Neuronal stem cell (in vitro differentiated cells): ENCODE results near the gene UPK1B.
"Not testable (repeated sequence)": the region's sequence is repeated elsewhere in the genome, so short reads cannot be mapped to it uniquely, and the experiment has no call there.

Source experiments
- DNase-seq: peaks from one replicate; pipeline ENCODE4 v3.0.0-alpha.2; 2013; ENCODE audit warnings: low spot score
- H2AFZ ChIP-seq: one replicate; pipeline ENCODE4 v1.6.1; 2013; ENCODE audit warnings: mild to moderate bottlenecking, low read length, inconsistent platforms
- H2AK5ac ChIP-seq: 2 replicates; pipeline ENCODE4 v1.6.1; 2013; ENCODE audit warnings: low read depth, mild to moderate bottlenecking, inconsistent platforms, low read length, moderate library complexity, mixed read lengths
- H2BK120ac ChIP-seq: 2 replicates; pipeline ENCODE4 v1.6.1; 2013; ENCODE audit warnings: low read depth, mild to moderate bottlenecking, inconsistent platforms, low read length, moderate library complexity, mixed read lengths
- H2BK12ac ChIP-seq: one replicate; pipeline ENCODE4 v1.6.1; 2013; ENCODE audit warnings: low read length, inconsistent platforms
- H2BK15ac ChIP-seq: 2 replicates; pipeline ENCODE4 v1.6.1; 2013; ENCODE audit warnings: mild to moderate bottlenecking, low read length, inconsistent platforms, mixed read lengths
- H2BK5ac ChIP-seq: one replicate; pipeline ENCODE4 v1.6.1; 2013; ENCODE audit warnings: inconsistent platforms, mild to moderate bottlenecking, low read length, moderate library complexity
- H3K14ac ChIP-seq: one replicate; pipeline ENCODE4 v1.6.1; 2013; ENCODE audit warnings: low read length, inconsistent platforms
- H3K18ac ChIP-seq: 2 replicates; pipeline ENCODE4 v1.6.1; 2013; ENCODE audit warnings: low read length, inconsistent platforms
- H3K23ac ChIP-seq: 2 replicates; pipeline ENCODE4 v1.6.1; 2013; ENCODE audit warnings: low read depth, mild to moderate bottlenecking, mixed read lengths, low read length, inconsistent platforms; ENCODE audit not compliant: poor library complexity
- H3K27ac ChIP-seq: replicated peaks from 3 replicates; pipeline ENCODE4 v1.5.1; 2013; ENCODE audit warnings: low read length, inconsistent platforms
- H3K27me3 ChIP-seq, 3 experiments: 2 replicates each; pipeline ENCODE4 v1.6.1; 2013; ENCODE audit warnings: low read length in 3 of 3, mild to moderate bottlenecking in 2 of 3, inconsistent platforms in 1 of 3, low read depth in 1 of 3, mixed read lengths in 1 of 3, moderate library complexity in 1 of 3; ENCODE audit not compliant: control insufficient read depth in 3 of 3, insufficient read depth in 3 of 3
- H3K36me3 ChIP-seq, 2 donors: replicated peaks in 1 of 2; 2 replicates each; pipeline ENCODE4 v1.6.1; 2013; ENCODE audit warnings: low read length in 2 of 2; ENCODE audit not compliant: control insufficient read depth in 2 of 2, insufficient read depth in 2 of 2
- H3K4ac ChIP-seq: 2 replicates; pipeline ENCODE4 v1.6.1; 2013; ENCODE audit warnings: inconsistent platforms, mild to moderate bottlenecking, low read length, moderate library complexity
- H3K4me1 ChIP-seq, 2 donors: 1 replicate in 1 of 2; 2 replicates in 1 of 2; pipeline ENCODE4 v1.6.1; 2013; ENCODE audit warnings: low read length in 2 of 2, low read depth in 1 of 2; ENCODE audit not compliant: control insufficient read depth in 2 of 2, insufficient read depth in 1 of 2
- H3K4me2 ChIP-seq: one replicate; pipeline ENCODE4 v1.6.1; 2013; ENCODE audit warnings: mild to moderate bottlenecking, low read length, inconsistent platforms; ENCODE audit not compliant: insufficient read depth, poor library complexity, severe bottlenecking
- H3K4me3 ChIP-seq, 2 donors: 2 replicates each; pipeline ENCODE4 v1.5.1; 2013; ENCODE audit warnings: low read length in 2 of 2, mild to moderate bottlenecking in 2 of 2, inconsistent platforms in 1 of 2, moderate library complexity in 1 of 2
- H3K79me1 ChIP-seq: one replicate; pipeline ENCODE4 v1.6.1; 2013; ENCODE audit warnings: low read depth, mild to moderate bottlenecking, inconsistent platforms, low read length, moderate library complexity
- H3K9ac ChIP-seq: one replicate; pipeline ENCODE4 v1.6.1; 2013; ENCODE audit warnings: mild to moderate bottlenecking, low read depth, low read length, inconsistent platforms; ENCODE audit not compliant: poor library complexity
- H3K9me3 ChIP-seq, 2 donors: replicated peaks in 1 of 2; 2 replicates each; pipeline versions ENCODE3 to v1.6.1; 2013; ENCODE audit warnings: low read length in 2 of 2, mild to moderate bottlenecking in 2 of 2, inconsistent platforms in 1 of 2, low read depth in 1 of 2, mixed read lengths in 1 of 2, moderate library complexity in 1 of 2; ENCODE audit not compliant: control insufficient read depth in 2 of 2, insufficient read depth in 1 of 2
- H4K8ac ChIP-seq: one replicate; pipeline ENCODE4 v1.6.1; 2013; ENCODE audit warnings: low read depth, mild to moderate bottlenecking, inconsistent platforms, low read length, moderate library complexity
- H4K91ac ChIP-seq: one replicate; pipeline ENCODE4 v1.6.1; 2013; ENCODE audit warnings: low read length, low read depth, mild to moderate bottlenecking, inconsistent platforms; ENCODE audit not compliant: poor library complexity
- WGBS, 2 donors: extraction: QIAGEN DNeasy Blood & Tissue Kit; methylation state at CpG; one replicate each; pipeline ENCODE4 v1.1.7; 2013; ENCODE audit warnings: missing lambda C conversion rate in 2 of 2, mixed read lengths in 1 of 2; ENCODE audit not compliant: insufficient read length in 2 of 2, insufficient replicate concordance in 1 of 2; ENCODE audit errors: extremely low coverage in 2 of 2; 5-methylcytosine and 5-hydroxymethylcytosine counted together

Gene UPK1B

DNA sequence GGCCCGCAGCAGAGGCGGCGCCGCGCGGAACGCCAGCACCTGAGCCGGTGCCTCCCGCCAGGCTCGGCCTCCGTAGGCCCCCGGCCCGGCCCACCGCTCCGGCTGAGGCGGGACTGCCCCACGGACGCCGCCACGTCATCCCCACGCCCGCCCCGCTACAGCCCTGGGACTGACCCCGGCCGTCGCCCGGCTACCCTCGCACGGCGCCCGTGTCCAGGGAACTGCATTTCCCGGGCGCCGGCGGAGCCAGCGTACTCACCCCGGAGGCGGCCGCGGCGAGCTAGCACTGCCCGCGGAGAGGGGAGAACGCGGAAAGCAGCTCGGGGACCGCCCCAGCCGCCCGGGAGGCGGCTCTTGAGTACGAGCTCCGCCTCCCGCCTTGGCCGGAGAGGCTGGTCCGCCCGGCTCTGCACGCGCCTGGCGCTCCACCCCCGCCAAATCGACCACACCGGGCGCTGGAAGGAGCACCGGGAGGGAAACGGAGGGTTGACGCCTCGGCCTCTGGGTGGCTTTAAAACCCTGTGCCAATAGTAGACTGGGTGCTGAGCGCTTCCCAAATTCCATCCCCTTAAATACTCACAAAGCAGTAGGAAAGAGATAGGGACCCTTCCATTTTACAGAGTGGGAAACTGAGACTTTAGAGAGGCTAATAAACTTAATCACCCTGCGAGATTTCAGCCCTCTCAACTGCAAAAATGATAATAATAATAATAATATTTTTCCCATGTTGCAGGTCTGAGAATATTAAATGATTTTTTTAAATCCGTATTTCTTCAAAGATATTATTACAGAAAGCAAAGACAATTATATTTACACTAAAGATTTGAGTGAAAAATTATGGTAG, 67.4 kb downstream of the UPK1B start, which contains the start of gene B4GALT4:
Gene B4GALT4 (minus strand): TSS at position 288 of the 844 bp plus-strand sequence. CDS start 10,779 bp downstream, outside the sequence.
- peaks cover 2 to 8% of the 10 kb centered on the region in 2 donors for H3K4me1 ChIP-seq
- H3K14ac ChIP-seq: no peak within 1 kb of the TSS
- H3K4me3 ChIP-seq: peak within 1 kb of the TSS; percentile 86 to 93
- peak within 1 kb of the TSS; percentile 62 for H2BK5ac ChIP-seq
- H3K9ac ChIP-seq: peak within 1 kb of the TSS; percentile 78
- no peak within 1 kb of the TSS for H2AK5ac ChIP-seq
- peak within 1 kb of the TSS; percentile 70 for H3K4me2 ChIP-seq
- peak within 1 kb of the TSS; percentile 94 for H3K23ac ChIP-seq
- H4K91ac ChIP-seq: no peak within 1 kb of the TSS
- WGBS, 2 donors: no CpG with 5 or more reads among the region's 70 CpGs
- H3K79me1 ChIP-seq: peaks cover 2% of the 10 kb centered on the region
- H2AFZ ChIP-seq: peak within 1 kb of the TSS; percentile 99
- H3K4ac ChIP-seq: no peak within 1 kb of the TSS
- no peak within 1 kb of the TSS for H2BK120ac ChIP-seq
- peak within 1 kb of the TSS; percentile 91 for H3K18ac ChIP-seq
- peak; percentile 83 for DNase-seq
- H4K8ac ChIP-seq: no peak within 1 kb of the TSS
- peak within 1 kb of the TSS; percentile 86 for H3K27ac ChIP-seq
- H3K27me3 ChIP-seq: peaks cover 0 to 1% (median 0%) of the 10 kb centered on the region in 3 experiments
- H3K9me3 ChIP-seq: peaks cover 0 to 3% of the 10 kb centered on the region in 2 donors
- H3K36me3 ChIP-seq: peaks cover 5 to 11% of the 10 kb centered on the region in 2 donors
- peak within 1 kb of the TSS; percentile 3 for H2BK15ac ChIP-seq
- no peak within 1 kb of the TSS for H2BK12ac ChIP-seq

DNA sequence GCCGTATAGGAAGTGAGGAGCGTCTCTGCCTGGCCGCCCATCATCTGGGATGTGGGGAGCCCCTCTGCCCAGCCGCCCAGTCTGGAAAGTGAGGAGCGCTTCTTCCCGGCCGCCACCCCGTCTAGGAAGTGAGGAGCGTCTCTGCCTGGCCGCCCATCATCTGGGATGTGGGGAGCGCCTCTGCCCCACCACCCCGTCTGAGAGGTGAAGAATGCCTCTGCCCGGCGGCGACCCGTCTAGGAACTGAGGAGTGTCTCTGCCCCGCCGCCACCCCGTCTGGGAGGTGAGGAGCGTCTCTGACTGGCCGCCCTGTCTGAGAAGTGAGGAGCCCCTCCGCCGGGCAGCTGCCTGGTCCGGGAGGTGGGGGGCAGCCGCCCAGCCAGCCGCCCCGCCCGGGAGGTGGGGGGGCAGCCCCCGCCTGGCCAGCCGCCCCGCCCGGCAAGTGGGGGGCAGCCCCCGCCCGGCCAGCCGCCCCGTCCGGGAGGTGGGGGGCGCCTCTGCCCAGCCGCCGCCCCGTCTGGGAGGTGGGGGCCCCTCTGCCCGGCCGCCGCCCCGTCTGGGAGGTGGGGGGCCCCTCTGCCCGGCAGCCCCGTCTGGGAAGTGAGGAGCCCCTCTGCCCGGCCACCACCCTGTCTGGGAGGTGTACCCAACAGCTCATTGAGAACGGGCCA, 69.1 kb downstream of the UPK1B start:
- H3K9ac ChIP-seq, H2BK12ac ChIP-seq, H3K18ac ChIP-seq, H2AFZ ChIP-seq, H2BK5ac ChIP-seq, H2BK120ac ChIP-seq, H3K4me2 ChIP-seq, H3K4ac ChIP-seq, H3K23ac ChIP-seq, H3K36me3 ChIP-seq, H4K8ac ChIP-seq, H3K4me1 ChIP-seq, H3K14ac ChIP-seq, DNase-seq, H2AK5ac ChIP-seq, H3K4me3 ChIP-seq, H2BK15ac ChIP-seq, H3K79me1 ChIP-seq, H3K27me3 ChIP-seq, H3K27ac ChIP-seq, H4K91ac ChIP-seq, H3K9me3 ChIP-seq: not testable (repeated sequence)
- no CpG with 5 or more reads among the region's 49 CpGs for WGBS, 2 donors

DNA sequence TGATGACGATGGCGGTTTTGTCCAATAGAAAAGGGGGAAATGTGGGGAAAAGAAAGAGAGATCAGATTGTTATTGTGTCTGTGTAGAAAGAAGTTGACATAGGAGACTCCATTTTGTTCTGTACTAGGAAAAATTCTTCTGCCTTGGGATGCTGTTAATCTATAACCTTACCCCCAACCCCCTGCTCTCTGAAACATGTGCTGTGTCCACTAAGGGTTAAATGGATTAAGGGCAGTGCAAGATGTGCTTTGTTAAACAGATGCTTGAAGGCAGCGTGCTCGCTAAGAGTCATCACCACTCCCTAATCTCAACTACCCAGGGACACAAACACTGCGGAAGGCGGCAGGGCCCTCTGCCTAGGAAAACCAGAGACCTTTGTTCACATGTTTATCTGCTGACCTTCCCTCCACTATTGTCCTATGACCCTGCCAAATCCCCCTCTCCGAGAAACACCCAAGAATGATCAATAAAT, 69.7 kb downstream of the UPK1B start:
- not testable (repeated sequence) for H3K4me2 ChIP-seq, H2AK5ac ChIP-seq, H3K4ac ChIP-seq, DNase-seq, H4K91ac ChIP-seq, H2BK15ac ChIP-seq, H2BK120ac ChIP-seq, H3K9ac ChIP-seq, H3K14ac ChIP-seq, H3K9me3 ChIP-seq, H3K27me3 ChIP-seq, H3K4me1 ChIP-seq, H3K18ac ChIP-seq, H2AFZ ChIP-seq, H2BK12ac ChIP-seq, H3K4me3 ChIP-seq, H3K79me1 ChIP-seq, H3K27ac ChIP-seq, H3K36me3 ChIP-seq, H2BK5ac ChIP-seq, H4K8ac ChIP-seq, H3K23ac ChIP-seq
- WGBS, 2 donors: no CpG with 5 or more reads among the region's 7 CpGs

GRCh38 chr3:119243712-119244111, 70.3 kb downstream of the UPK1B start:
- Histone ChIP-seq H3K4me2 (no peak overlapping the region), H3K9me3 (peaks cover 3% of the 10 kb centered on the region in 2 donors), H4K91ac (no peak overlapping the region), H2BK12ac (no peak overlapping the region), H3K14ac (no peak overlapping the region), H3K9ac (no peak overlapping the region), H2BK5ac (no peak overlapping the region), H3K18ac (no peak overlapping the region), H4K8ac (no peak overlapping the region), H2AK5ac (no peak overlapping the region), H3K4me3 (no peak overlapping the region), H3K23ac (no peak overlapping the region), H3K4me1 (peaks cover 2 to 8% of the 10 kb centered on the region in 2 donors), H3K36me3 (no peaks in the 10 kb centered on the region), H2BK15ac (no peak overlapping the region), H3K27ac (no peak overlapping the region), H3K27me3 (peaks cover 0 to 1% (median 0%) of the 10 kb centered on the region in 3 experiments), H2BK120ac (no peak overlapping the region), H3K4ac (no peak overlapping the region), H3K79me1 (no peaks in the 10 kb centered on the region), H2AFZ (no peak overlapping the region)
- DNase-seq: no peak
